GM18907 (cell line): ENCODE measurements around the gene TOR2A.
"Not testable (repeated sequence)": the region's sequence is repeated elsewhere in the genome, so short reads cannot be mapped to it uniquely, and the experiment has no call there.

ENCODE experiments used
- ATAC-seq: cut with Tn5 transposase; IDR thresholded peaks from one replicate; pipeline ENCODE4 v1.9.1; 2021; ENCODE audit warnings: mild to moderate bottlenecking, moderate library complexity; ENCODE audit not compliant: unreplicated experiment

Gene TOR2A

DNA sequence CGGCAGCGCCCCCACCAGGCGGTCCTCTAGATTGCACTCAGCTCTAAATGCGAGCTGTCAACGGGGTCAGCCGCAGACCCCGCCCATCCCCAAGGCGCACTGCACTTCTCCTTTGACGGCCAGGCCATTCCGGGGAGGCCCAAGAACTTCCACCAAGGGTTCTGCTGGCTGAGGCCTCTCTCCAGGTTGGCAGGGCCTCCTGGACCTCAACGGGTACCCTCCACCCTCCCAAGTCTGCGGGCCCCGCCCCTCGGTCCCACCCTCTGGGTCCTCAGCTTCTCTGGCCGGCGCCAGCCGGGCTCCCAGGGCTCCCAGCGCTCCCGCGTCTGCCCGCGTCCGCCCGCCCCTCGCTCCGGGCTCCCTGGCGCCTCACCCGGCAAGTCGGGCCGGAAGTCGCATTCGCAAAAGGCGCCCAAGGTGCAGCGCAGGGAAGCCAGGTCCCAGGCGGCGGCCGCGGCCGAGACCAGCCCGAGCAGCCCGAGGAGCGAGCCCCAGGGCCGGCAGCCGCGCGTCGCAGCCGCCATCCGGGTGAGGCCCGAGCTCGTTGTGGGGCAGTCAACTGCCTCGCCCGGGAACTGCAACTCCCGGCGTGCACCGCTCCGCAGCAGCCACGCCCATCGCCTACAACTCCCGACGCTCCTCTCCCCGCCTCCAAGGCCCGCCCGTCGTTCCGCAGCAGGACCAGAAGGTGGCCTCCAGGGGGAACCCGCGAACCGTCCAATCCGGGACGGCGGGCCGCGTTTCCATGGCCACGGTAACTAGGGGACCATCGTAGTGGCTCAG lies at the start of gene TOR2A:
Gene TOR2A (minus strand): TSS at position 548 of the 783 bp plus-strand sequence. CDS start 24 bp downstream, at position 524.
- ATAC-seq, result peak; percentile 81

DNA sequence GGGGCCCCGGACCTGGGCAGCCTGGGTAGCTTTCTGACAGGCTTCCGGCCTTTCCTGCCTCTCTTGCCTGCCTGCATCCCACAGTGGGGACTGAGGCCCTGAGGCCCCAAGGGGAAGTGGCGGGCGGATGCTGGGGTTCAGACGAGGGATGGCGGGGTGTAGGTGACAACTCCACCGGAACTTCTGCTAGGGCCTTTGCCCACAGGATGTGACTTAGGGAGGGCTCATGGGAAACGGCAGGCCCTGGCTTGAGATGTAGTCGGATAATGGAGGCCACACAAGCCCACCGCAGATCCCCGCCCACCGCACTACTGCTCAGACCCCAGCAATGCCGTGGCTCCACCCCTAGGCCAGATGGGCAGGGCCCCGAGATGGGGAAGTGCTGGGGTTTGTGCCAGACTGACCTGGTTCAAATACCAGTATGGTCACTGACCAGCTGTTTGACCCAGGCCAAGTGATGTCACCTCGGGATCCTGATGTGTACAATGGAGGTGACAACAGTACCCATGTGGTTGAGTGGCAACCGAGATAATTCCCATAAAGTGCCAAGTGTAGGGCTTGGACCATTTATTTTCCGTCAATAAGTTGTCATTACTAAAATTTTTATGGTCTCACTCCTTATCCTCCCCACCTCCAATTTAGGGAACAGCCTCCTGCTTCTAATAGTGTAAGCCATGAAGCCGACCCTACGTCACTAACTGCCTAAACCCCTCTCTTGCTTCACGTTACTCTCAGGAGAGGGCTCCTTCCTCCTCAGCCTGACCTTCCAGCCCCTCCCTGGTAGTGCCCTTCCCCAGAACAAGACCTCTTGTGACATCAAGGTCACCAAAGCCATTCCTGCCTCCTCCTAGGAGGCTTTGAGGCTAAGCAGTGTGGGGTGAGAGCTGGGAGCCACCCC lies 48.3 kb upstream of the TOR2A start:
- ATAC-seq, result no peak

DNA sequence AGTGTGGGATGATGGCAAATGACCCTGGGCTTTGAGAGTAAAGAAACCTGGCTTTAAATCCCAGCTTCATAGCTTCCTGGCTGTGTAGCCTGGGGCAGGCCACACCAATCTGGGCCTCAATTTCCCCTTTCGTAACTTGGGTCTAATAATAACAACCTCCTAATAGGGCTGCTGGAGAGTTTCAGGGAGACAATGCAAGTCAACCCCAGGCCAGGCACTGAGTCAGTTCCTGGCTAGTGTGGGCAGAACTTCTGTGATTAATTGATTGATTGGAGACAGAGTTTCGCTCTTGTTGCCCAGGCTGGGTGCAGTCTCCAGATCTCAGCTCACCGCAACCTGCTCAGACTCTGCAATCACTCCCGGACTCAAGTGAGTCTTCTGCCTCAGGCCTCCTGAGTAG lies 46.7 kb upstream of the TOR2A start:
- ATAC-seq, result no peak

DNA sequence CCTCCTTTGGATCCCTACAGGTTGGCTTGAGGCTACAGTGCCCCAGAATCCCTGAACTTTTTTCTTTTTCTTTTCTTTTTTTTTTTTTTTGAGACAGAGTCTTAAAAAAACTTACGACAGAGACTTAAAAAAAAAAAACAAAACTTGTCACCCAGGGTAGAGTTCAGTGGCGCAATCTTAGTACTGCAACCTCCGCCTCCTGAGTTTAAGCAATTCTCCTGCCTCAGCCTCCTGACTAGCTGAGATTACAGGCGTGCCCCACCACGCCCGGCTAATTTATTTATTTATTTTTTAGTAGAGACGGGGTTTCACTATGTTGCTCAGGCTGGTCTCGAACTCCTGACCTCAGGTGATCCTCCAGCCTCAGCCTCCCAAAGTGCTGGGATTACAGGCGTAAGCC lies 45.8 kb upstream of the TOR2A start:
- not testable (repeated sequence) for ATAC-seq

DNA sequence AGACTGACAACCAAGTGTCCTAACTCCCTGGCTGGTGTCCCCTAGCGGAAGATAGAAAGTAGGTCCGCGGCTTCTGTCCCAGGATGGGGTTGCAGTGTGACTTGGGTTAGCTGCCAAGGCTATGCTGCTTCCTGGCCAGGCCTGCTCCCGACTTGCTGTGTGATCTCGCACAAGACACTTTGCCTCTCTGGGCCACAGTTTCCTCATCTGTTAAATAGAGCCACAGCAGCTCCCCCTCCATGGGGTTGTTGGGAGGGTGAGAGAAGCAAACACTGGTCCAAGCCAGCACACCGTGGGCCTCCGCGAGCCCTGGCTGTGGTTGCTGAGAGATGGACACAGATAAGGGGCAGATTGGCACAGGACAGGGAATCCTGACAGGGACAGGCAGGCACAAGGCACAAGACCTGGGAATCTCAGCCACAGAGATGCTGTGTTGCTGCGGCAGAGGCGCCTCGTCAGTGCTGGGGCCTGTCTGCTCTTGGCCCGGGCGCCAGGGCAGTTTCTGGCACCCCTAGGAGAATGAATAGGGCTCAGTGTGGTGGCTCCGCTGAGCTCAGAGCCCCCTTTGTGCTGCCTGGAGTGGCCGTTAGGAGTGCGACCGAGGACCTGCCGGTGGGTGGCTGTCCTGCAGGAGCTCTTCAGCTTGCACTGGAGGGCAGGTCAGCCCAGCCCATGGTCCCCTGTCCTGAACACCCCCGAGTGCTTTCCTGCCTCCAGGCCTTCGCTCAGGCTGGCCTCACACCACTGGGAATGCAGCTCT lies 45.2 kb upstream of the TOR2A start:
- no peak for ATAC-seq

DNA sequence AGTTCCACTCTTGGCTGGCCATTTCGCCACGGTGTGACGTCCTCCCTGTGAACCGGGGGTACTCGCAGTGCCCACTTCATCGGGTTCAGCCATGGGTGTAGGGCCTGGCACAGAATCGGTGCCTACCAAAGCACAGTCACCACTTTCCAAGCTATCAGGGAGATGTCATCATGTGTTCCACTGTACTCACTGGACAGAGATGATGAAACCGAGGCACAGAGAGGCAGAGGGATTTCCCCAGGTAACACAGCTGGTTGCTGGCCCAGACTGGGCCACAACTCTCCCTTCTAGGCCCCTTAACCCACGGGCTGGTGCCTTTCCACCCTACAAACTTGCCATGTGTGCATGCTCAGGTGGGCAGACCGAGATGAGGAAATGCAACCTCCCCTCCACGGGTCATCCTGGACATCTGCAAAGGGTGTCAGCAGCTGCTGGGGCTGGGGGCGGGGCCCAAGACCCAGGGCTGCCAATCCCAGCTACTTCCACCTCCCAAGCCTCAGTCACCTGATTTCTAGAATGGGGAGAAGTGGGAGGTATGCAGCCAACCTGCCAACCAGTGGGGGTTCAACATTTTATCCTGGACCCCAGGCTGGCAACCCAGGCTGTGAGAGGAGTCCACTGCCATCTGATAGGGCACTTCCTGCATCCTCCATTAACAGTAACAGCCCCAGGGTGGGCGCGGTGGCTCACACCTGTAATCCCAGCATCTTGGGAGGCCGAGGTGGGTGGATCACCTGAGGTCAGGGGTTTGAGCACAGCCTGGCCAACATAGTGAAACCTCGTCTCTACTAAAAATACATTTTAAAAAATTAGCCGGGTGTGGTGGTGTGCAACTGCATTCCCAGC lies 44.3 kb upstream of the TOR2A start:
- peak; percentile 43 for ATAC-seq

DNA sequence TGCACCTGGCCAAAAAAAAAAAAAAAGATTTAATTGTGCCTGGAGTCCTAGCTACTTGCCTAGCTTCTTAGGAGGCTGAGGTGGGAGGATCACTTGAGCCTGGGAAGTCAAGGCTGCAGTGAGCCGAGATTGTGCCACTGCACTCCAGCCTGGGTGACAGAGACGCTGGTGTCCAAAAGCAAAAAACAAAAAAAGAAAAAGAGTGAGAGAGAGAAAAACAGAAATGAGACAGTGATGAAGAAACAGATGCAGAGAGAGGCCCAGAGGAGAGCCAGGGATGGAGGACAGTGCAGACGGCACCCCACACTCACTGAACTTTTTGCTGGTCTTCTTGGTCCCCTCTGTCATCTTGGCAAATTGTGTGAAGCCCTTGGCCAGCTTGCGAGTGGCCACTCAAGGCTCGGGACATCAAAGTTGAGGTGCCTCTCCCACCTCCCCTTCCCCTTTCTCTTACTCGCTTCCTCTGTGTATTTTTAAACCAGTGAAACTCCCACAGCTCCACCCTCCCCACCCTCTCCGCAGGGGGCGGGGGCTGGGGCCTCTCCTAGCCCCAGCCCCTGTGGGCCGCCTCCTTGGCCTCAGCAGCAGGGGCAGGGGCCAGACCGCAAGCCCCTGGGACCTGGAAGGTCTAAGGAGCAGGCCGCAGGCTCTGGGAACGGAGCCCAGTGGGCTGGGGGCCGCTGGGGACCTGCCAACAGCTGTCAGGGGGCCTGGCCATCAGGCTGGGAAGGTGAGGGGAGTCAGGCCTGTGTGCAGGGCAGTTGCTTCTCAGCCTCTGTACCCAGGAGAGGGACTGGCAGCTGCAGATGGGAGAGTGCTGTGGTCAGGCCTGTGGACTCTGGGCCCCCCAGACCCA lies 43.4 kb upstream of the TOR2A start, which contains the start of gene SH2D3C:
Gene SH2D3C (minus strand): TSS at position 387 of the 856 bp plus-strand sequence. CDS start 39 bp downstream, at position 348.
- ATAC-seq, result peak; percentile 36

DNA sequence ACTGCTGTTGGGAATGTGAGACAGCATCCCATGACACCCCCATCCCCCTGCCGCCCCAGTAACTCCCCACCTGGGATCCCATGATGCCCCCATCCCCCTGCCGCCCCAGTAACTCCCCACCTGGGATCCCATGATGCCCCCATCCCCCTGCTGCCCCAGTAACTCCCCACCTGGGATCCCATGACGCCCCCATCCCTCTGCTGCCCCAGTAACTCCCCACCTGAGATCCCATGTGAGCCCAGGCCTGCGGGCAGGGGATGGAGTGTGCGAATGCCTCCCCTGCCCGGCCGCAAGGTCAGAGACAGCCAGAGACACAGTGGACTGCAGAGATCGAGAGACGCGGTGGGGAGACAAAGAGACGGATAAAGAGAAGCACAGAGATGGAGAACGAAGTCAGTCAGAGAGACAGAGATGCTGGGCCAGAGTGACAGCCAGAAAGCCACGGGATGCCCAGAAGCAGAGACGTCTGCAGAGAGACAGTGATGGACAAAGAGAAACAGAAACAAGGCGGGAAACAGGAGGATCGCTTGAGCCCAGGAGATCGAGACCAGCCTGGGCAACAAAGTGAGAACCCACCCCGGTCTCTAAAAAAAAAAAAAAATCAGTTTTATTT lies 42.4 kb upstream of the TOR2A start:
- no peak for ATAC-seq

DNA sequence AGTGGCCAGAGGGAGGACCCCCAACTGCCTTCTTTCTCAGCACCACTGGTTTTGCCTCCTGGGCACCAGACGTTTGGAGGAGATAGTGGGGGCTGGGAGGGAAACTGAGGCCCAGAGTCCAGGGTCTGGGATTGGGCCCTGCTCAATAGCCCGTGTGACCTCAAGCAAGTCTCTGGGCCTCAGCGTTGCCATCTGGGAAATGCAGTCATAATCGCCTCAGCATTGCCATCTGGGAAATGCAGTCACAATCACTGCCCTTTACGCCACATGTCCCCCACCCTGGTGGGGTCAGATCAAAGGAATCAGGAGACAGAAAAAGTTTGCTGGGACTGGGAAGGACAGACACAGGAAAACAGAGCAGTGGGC lies 41.8 kb upstream of the TOR2A start:
- ATAC-seq, result no peak

DNA sequence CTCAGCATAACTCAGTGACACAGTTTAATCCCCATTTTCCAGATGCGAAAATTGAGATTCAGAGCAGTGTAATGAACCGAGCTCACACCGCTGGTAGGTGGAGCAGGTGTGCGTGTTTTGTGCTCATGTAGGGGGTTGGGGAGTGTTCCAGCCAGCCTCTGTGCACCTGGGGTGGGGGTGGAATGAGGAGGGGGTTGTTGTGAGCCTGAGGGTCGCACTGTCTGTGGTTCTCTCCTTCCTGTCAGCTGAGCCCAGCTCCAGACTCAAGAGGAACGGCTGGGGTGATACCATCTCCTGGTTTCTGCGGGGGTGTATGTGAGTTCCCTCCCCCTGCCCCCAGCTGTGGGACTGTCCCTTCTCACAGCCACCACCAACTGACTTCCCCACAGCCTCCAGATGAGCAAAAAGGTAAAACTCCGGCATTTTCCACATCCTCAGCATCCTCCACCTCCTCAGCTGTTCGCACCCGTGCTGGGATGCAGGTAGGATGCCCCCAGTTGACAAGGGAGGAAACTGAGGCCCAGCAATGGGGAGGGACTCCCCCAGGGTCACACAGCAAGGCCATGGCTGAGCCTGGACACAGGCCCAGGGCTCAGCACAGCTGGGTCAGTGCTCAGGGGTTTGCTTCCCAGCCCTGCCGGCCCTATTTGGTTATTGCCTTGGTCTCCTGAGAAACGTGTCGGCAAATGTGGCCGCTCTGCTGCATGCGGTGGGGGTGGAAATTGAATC lies 41.3 kb upstream of the TOR2A start:
- peak; percentile 34 for ATAC-seq

DNA sequence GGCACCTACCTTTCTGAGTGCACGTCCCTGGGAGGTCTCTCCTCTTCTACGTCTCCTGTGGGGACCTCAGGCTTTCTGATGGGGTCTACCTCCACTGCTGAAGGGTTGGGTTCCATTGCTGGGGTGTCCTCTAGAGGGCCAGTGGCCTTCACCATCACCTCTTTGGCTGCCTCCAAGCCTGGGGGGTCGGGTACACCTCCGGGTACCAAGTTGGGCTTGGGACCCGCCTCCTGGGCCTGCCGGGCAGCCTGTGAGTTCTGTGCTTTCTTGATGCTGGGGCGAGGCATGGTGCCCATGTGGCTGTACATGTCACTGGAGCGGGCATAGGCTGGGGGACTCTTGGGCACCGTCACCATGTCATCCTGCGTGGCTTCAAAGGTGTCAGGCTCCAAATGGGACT lies 38.9 kb upstream of the TOR2A start:
- no peak for ATAC-seq

DNA sequence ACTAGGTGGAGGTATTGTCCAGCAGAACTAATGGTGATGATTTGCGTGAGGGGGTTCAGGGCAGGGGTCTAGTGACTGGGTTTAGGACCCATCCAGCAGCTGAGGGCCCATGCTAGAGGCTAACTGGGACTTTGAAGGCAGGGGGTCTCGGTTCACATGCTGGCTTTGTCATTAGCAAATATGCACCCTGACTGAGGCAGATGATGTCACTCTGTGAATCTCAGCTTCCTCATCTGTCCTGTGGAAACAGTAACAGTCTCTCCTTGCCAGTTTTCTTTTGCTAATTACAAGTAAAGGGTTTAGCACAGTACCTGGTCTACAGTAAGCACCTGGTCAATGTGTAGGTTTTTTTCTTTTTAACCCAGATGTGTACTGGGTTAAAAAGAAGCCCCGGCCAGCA lies 38.2 kb upstream of the TOR2A start:
- ATAC-seq, result no peak

DNA sequence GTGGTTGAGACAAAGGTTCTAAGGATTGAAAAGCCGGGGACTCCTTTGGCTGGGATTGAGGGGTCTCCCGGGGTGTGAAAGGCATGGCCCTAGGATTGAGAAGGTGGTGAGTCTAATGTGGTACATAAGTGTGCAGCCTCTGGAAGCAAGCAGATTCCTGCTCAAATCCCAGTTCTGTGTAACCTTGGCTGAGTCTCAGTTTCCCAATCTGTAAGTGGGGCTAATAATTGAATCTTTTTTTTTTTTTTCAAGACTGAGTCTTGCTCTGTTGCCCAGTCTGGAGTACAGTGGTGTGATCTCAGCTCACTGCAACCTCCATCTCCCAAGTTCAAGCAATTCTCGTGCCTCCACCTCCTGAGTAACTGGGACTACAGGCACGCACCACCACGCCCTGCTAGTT lies 37.5 kb upstream of the TOR2A start:
- no peak for ATAC-seq

DNA sequence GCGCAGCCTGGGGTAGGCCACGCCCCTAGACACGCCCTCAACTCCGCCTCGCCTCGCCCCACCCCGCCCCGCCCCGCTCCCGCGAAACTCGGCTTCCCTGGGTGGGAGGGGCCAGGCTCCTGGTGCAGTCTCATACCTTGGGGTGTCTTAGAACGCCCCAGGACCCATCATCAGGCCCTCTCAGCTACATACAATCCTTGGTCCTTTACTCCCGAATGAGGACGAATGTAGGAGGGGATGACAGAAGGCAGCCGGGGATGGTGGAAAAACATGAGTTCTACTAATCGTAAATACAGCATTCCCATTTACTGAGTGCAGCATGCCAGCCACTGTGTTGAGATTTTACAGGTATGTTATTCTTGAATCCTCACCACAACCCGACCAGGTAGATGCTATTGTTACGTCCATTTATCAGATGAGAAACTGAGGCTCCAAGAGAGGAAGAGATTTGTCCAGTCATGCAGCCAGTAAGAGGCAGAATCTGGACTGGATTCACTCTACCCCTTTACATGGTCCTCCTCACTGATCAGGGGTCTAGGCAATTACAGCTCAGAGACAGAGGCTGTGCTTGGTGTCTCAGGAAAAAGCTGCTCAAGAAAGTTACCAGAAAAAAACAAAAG lies 36.6 kb upstream of the TOR2A start:
- no peak for ATAC-seq

DNA sequence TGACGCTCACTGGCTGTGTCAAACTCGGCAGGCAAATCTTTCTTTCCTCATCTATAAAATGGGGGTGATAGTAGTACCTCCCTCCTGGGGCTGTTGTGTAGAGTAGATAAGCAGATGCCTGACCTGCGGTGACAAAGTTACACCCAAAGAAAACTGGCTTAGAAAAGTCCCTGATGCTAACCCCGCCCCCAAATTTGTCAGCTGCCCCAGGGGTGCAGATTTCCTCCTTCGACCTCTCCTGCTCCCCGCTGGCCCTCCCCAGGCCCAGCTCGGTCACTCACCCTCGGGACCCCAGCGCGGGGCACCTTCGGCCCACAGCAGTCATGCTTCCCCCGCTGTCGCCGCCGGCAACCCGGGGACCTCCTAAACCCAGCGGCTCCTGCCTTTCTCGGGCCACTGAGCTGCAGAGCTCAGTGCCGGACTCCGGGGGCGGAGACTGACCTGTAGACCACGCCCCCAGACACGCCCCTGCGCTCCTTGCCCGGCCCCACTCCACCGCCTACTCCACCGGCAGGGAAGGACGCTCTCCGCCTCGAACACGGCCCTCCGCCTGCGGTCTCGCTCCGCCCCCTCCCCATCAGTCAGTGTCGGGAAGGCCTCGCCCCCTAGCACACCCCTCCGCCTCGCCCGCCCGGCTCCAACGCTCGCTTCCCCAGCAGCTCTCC lies 35.9 kb upstream of the TOR2A start:
- ATAC-seq, result peak; percentile 83

DNA sequence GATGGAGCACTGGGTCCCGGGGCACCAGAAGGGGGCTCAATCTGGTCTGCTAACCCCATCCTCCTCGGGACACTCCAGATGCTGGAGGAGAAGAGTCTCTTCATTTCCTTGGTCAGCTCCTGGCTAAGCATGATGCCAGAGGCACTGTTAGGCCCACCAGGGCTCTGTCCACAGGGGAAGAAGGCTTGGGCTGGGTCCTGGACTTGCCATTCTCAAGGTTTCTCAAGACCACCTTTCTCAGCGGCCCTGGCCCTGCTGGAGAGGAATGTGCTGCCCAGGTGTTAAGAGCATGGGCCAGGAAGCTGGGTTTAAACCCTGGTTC lies 35.5 kb upstream of the TOR2A start:
- ATAC-seq, result no peak

DNA sequence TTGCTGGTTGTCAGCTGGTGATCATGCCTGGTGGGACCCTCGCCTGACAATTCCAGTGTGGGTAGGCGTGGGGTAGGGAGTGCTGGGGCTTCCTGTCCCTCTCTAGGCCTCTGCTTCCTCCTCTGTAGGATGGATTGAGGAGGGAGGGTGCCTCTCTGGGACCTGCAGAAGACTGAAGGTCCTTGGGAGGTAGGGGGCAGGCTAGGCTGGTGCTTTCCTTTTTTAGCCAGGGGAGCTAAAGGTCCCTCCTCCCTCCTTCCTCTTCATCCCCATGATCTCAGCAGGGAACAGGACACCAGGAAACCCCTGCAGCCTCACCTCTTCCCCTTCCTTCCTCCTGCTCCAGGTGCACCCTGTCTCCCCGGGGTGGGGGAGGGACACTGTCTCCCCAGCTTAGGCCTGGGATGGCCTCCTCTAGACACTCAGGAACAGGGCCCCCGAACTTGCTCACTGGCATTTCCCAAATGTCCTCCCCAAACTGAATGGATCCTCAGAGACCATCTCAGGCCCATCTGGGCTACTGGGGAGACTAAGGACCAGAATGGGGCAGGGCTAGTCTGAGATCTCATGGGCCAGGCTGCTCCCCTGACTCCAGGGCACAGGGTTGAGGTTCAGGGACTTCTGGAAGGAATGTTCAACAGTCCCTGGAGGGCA lies 35.0 kb upstream of the TOR2A start:
- no peak for ATAC-seq
